ENCODE measurements around the gene CHEK1. TPM values are rescaled to one million over a fixed set of nuclear protein-coding genes. Genes with fewer than 3 reads are reported as not detected.
"Not testable (repeated sequence)": the region's sequence is repeated elsewhere in the genome, so short reads cannot be mapped to it uniquely, and the experiment has no call there.

The CHEK1 gene
- total RNA-seq, 1 experiment from 2014 or later = 142 TPM

DNA sequence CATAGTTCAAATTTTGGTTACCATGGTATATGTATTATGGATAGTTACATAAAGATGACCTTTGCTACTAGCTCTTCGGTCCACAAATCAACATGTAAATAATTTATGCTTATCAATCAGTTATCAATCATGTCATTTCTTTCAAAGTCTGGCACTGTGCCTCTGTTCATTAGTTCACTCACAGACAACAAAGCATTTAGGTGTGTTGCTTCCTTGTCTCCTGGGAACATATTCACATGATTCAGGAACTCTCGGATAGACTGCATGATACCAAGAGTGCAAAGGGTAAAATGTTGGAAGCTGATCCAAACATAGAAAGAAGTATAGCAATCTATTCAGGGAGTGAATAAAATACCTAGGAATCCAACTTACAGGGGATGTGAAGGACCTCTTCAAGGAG, 70.0 kb downstream of the CHEK1 start:
- Histone ChIP-seq H3K36me3 (ENCODE audit: control insufficient read depth, insufficient read depth, low read length) (no peaks in the 10 kb centered on the region), H3K27me3 (replicated peaks; ENCODE audit: control insufficient read depth, insufficient read depth, low read length) (no peaks in the 10 kb centered on the region), H3K4me1 (no peaks in the 10 kb centered on the region), H3K9me3 (no peaks in the 10 kb centered on the region), H3K4me3 (ENCODE audit: low read depth, low read length) (no peak overlapping the region)
- TF ChIP-seq, protein P1, sequence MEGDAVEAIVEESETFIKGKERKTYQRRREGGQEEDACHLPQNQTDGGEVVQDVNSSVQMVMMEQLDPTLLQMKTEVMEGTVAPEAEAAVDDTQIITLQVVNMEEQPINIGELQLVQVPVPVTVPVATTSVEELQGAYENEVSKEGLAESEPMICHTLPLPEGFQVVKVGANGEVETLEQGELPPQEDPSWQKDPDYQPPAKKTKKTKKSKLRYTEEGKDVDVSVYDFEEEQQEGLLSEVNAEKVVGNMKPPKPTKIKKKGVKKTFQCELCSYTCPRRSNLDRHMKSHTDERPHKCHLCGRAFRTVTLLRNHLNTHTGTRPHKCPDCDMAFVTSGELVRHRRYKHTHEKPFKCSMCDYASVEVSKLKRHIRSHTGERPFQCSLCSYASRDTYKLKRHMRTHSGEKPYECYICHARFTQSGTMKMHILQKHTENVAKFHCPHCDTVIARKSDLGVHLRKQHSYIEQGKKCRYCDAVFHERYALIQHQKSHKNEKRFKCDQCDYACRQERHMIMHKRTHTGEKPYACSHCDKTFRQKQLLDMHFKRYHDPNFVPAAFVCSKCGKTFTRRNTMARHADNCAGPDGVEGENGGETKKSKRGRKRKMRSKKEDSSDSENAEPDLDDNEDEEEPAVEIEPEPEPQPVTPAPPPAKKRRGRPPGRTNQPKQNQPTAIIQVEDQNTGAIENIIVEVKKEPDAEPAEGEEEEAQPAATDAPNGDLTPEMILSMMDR (IDR thresholded peaks at IDR 0.05; ENCODE audit: insufficient read depth in 1 of 2, low read depth in 1 of 2, low read length in 1 of 2, severe bottlenecking in 1 of 2, unreplicated experiment in 1 of 2) = no peak
- CTCF ChIA-PET = no interaction called here
- Mint-ChIP-seq H3K4me3 (ENCODE audit: unreplicated experiment) (no peak overlapping the region), H3K4me1 (ENCODE audit: low read depth, unreplicated experiment) (no peaks in the 10 kb centered on the region), H3K27ac (ENCODE audit: unreplicated experiment) (no peak overlapping the region), H3K36me3 (ENCODE audit: insufficient read depth, unreplicated experiment) (no peaks in the 10 kb centered on the region), H3K9me3 (ENCODE audit: unreplicated experiment) (no peaks in the 10 kb centered on the region), H3K27me3 (ENCODE audit: insufficient read depth, unreplicated experiment) (peaks cover 12% of the 10 kb centered on the region)
- POLR2A ChIA-PET = no interaction called here
- intact Hi-C loops (cut with micrococcal nuclease; ENCODE audit: unreplicated experiment) = no loop called here
- DNase-seq = no peak
- BruUV-seq (replicated peaks) = no TSS peak

DNA sequence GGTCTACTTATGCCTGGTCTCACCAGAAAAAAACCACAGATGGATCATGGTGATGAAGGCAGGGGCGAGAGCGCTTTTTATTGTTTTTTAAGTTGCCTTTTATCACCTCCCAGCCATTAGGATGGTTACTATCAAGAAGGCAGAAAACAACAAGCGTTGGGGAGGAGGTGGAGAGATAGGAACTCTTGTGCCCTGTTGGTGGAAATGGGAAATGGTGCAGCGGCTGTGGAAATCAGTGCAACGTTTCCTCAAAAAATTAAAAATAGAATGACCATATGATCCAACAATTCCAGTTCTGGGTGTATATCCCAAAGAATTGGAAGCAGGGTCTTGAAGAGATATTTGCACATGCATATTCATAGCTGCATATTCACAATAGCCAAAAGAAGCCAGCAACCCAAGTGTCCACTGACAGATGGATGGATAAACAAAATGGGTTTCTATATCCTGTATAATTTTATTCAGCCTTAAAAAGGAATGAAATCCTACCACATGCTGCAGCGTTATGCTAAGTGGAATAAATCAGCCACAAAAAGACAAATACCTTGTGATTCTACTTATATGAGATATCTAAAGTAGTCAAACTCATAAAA, 76.2 kb downstream of the CHEK1 start:
- intact Hi-C loops (cut with micrococcal nuclease; ENCODE audit: unreplicated experiment) = no loop called here
- H3K27me3 Mint-ChIP-seq (ENCODE audit: insufficient read depth, unreplicated experiment) = peaks cover 16% of the 10 kb centered on the region
- no peaks in the 10 kb centered on the region for H3K4me1 Mint-ChIP-seq (ENCODE audit: low read depth, unreplicated experiment)
- H3K27ac Mint-ChIP-seq (ENCODE audit: unreplicated experiment) = no peak overlapping the region
- Histone ChIP-seq H3K4me1 (no peaks in the 10 kb centered on the region), H3K9me3 (no peaks in the 10 kb centered on the region), H3K36me3 (ENCODE audit: control insufficient read depth, insufficient read depth, low read length) (no peaks in the 10 kb centered on the region), H3K27me3 (replicated peaks; ENCODE audit: control insufficient read depth, insufficient read depth, low read length) (no peaks in the 10 kb centered on the region), H3K4me3 (ENCODE audit: low read depth, low read length) (no peak overlapping the region)
- TF ChIP-seq, protein P1 (IDR thresholded peaks at IDR 0.05; ENCODE audit: insufficient read depth in 1 of 2, low read depth in 1 of 2, low read length in 1 of 2, severe bottlenecking in 1 of 2, unreplicated experiment in 1 of 2) = no peak
- H3K9me3 Mint-ChIP-seq (ENCODE audit: unreplicated experiment) = no peaks in the 10 kb centered on the region
- no peaks in the 10 kb centered on the region for H3K36me3 Mint-ChIP-seq (ENCODE audit: insufficient read depth, unreplicated experiment)
- DNase-seq = no peak
- no peak overlapping the region for H3K4me3 Mint-ChIP-seq (ENCODE audit: unreplicated experiment)
- CTCF ChIA-PET = no interaction called here
- POLR2A ChIA-PET = no interaction called here
- BruUV-seq (replicated peaks) = no TSS peak

DNA sequence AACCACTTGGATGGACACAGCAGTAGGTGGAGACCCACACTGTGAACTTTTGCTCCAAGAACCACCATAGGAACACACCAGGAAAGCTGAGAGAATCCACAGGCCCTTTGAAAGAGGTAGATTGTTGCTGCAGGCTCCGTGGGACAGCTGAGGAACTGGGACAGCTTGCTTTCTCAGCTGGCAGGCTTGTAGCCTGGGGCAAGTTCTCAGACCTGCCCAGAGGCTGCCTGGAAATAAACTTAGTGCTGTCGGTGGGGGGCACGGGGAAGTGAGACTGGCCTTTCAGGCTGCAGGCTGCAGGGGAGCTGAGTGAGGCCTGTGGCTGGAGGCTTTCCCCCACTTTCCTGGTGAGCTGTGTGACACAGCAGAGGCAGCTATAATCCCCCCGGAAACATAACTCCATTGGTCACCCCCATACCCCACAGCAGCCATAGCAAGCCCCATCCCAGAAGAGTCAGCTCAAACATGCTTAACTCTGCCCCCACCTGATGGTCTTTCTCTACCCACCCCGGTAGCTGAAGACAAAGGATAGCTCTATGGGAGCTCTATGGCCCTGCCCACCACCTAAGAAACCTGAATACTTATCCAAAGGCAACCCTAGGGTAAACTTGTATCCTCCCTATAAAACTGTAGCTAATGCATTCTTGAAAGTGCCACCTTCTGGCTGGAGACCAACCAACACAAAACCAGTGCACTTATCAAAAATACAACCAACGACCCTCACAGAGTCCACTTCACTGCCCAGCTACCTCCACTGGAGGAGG, 77.1 kb downstream of the CHEK1 start:
- Mint-ChIP-seq H3K27ac (ENCODE audit: unreplicated experiment) (no peak overlapping the region), H3K4me1 (ENCODE audit: low read depth, unreplicated experiment) (no peaks in the 10 kb centered on the region), H3K36me3 (ENCODE audit: insufficient read depth, unreplicated experiment) (no peaks in the 10 kb centered on the region), H3K4me3 (ENCODE audit: unreplicated experiment) (no peak overlapping the region), H3K27me3 (ENCODE audit: insufficient read depth, unreplicated experiment) (peaks cover 19% of the 10 kb centered on the region), H3K9me3 (ENCODE audit: unreplicated experiment) (no peaks in the 10 kb centered on the region)
- no TSS peak for BruUV-seq (replicated peaks)
- CTCF ChIA-PET = interaction anchor here (0.6 kb wide), 2 partner anchors 22 to 235 kb away, joined by 3 to 5 read pairs; no protein-coding TSS in a partner anchor
- no peak for DNase-seq
- intact Hi-C loops (cut with micrococcal nuclease; ENCODE audit: unreplicated experiment) = no loop called here
- TF ChIP-seq, protein P1 (IDR thresholded peaks at IDR 0.05; ENCODE audit: insufficient read depth in 1 of 2, low read depth in 1 of 2, low read length in 1 of 2, severe bottlenecking in 1 of 2, unreplicated experiment in 1 of 2) = no peak
- Histone ChIP-seq H3K4me1 (no peaks in the 10 kb centered on the region), H3K36me3 (ENCODE audit: control insufficient read depth, insufficient read depth, low read length) (no peaks in the 10 kb centered on the region), H3K4me3 (ENCODE audit: low read depth, low read length) (no peak overlapping the region), H3K27me3 (replicated peaks; ENCODE audit: control insufficient read depth, insufficient read depth, low read length) (no peaks in the 10 kb centered on the region), H3K9me3 (no peaks in the 10 kb centered on the region)
- POLR2A ChIA-PET = no interaction called here

DNA sequence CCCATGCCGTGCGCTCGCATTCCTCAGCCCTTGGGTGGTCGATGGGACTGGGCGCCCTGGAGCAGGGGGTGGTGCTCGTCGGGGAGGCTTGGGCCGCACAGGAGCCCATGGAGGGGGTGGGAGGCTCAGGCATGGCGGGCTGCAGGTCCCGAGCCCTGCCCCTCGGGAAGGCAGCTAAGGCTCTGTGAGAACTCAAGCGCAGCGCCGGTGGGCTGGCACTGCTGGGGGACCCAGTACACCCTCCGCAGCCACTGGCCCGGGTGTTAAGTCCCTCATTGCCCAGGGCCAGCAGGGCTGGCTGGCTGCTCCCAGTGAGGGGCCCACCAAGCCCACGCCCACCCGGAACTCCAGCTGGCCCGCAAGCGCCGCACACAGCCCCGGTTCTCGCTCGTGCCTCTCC, 79.7 kb downstream of the CHEK1 start:
- POLR2A ChIA-PET; intact Hi-C loops (cut with micrococcal nuclease; ENCODE audit: unreplicated experiment); H3K9me3 Mint-ChIP-seq (ENCODE audit: unreplicated experiment); H3K27ac Mint-ChIP-seq (ENCODE audit: unreplicated experiment); H3K4me3 ChIP-seq (ENCODE audit: low read depth, low read length); DNase-seq; H3K4me1 Mint-ChIP-seq (ENCODE audit: low read depth, unreplicated experiment); H3K36me3 Mint-ChIP-seq (ENCODE audit: insufficient read depth, unreplicated experiment); H3K4me1 ChIP-seq; H3K36me3 ChIP-seq (ENCODE audit: control insufficient read depth, insufficient read depth, low read length); H3K4me3 Mint-ChIP-seq (ENCODE audit: unreplicated experiment); CTCF ChIA-PET; H3K27me3 ChIP-seq (replicated peaks; ENCODE audit: control insufficient read depth, insufficient read depth, low read length); H3K9me3 ChIP-seq; BruUV-seq (replicated peaks): not testable (repeated sequence)
- H3K27me3 Mint-ChIP-seq (ENCODE audit: insufficient read depth, unreplicated experiment) = peaks cover 19% of the 10 kb centered on the region

All from Caco-2 (cell line).